HG02763 (cell line): Measurements from ENCODE around the gene PTPN7.
"Not testable (repeated sequence)": the region's sequence is repeated elsewhere in the genome, so short reads cannot be mapped to it uniquely, and the experiment has no call there.

ENCODE experiments used
- ATAC-seq: cut with Tn5 transposase; IDR thresholded peaks from one replicate; pipeline ENCODE4 v1.9.1; 2021; ENCODE audit warnings: mild to moderate bottlenecking, moderate library complexity; ENCODE audit not compliant: unreplicated experiment

The PTPN7 gene

DNA sequence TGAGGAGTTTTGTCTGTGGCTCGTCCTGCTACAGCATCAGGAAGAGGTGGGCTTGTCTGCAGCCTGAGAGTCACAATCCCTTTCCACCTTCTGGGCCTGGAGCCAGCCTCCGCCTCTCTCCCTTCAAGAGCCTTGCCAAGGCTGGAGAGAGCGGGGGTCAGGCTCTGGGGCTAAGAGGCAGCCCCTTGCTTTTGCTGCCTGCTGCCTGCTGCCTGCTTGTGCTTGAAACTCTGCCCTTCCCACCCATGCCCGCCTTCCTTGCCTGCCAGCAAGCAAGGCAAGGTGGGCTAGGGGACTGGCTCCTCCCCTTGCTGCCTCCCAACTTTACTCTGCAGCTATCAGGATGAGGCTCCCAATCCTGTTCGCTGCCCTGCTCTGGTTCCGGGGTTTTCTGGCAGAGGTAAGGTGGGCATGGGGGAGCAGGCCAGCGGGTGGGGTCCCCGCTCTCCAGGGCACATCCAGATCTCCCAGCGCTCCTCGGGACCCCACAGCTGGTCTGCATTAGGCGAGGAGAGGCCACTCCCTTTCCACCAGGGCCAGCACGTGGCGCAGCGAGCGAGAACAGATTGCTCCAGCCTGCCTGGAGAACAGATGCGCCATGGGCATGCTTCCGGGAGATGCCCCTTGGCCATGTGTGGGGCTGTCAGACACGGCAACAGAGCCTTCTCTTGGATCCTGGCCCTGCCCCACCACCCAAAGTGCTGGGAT, 7.5 kb upstream of the PTPN7 start:
- ATAC-seq = no peak

DNA sequence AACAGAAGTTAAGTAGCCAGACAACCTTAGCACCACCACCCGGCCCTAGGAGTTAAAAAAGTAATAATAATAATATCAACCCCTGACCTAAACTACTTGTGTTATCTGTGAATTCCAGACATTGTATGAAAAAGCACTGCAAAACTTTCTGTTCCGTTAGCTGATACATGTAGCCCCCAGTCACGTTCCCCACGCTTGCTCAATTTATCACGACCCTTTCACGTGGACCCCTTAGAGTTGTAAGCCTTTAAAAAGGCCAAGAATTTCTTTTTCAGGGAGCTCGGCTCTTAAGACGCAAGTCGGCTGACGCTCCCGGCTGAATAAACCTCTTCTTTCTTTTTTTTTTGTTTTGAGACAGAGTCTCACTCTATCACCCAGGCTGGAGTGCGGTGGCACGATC, 6.7 kb upstream of the PTPN7 start:
- ATAC-seq = not testable (repeated sequence)

DNA sequence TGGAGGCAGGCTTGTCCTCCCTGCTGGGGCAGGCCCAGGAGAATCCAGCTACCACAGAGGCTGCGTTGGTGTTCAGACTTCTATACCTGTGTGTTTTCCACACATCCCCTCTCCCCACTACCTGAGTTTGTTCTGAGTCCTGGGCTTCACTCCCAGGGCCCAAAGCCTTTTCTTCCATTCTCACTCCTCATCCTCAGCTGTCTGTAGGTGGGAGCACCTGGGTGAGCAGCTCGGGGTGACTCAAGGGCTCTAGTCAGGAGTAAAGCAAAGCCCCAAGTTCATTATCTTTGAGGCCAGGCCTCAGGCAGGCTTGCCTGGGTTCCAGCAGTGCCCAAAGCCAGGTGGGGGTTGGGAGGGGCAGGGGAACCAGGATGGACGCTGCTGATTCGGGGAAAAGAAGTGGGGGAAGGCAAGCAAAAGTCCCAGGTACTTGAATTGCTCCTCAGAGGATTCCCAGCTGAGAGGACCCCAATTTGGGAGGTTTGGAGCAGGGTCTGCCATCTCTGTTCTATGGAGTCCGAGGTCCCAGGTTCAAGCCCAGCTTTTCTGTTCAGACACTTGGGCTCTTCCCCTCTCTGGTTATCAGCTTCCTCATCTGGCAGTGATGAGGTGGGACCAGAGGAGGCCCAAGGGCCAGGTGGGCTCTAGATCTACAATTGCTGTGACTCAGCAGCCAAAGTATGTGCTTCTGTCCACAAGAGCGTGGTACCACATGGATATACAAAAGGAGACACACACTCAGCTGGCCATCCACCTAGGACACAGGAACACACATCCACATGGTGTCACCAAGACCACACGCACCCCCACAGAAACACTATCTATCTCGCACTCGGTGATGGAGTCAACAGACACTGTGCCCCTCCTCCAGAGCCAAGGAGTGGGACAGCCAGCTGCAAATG, 5.8 kb upstream of the PTPN7 start:
- no peak for ATAC-seq

DNA sequence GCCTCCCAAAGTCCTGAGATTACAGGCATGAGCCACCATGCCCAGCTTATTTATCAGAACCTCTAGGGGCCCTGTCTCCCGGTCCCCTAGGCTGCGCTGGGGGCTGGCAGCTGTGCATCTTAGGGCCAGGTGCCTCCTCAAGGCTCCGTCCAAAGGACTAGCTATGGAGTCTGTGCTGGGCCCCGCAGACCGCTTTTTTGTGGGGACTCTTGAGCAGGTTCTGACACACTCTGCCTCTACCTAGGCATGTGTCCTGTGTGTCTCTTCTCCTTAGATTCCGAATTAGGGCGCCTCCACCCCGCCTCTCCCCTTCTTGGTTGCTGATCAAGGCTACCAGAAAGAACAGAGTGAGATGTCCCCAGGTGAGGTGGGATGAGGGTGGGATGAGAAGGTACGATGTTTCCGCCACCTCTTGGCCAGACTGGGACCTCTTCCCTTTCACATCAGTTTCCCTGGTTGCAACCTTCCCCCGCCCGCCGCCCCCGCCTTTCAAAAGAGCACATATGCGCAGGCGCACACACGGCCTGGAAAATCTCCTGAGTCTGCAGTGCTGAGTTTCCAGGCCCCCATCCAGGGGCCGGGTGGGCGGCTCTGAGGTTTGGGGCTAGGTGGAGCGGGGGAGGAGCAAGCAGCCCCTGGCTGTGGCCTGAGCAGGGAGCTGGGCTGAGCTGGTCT, 5.0 kb upstream of the PTPN7 start:
- ATAC-seq = no peak

DNA sequence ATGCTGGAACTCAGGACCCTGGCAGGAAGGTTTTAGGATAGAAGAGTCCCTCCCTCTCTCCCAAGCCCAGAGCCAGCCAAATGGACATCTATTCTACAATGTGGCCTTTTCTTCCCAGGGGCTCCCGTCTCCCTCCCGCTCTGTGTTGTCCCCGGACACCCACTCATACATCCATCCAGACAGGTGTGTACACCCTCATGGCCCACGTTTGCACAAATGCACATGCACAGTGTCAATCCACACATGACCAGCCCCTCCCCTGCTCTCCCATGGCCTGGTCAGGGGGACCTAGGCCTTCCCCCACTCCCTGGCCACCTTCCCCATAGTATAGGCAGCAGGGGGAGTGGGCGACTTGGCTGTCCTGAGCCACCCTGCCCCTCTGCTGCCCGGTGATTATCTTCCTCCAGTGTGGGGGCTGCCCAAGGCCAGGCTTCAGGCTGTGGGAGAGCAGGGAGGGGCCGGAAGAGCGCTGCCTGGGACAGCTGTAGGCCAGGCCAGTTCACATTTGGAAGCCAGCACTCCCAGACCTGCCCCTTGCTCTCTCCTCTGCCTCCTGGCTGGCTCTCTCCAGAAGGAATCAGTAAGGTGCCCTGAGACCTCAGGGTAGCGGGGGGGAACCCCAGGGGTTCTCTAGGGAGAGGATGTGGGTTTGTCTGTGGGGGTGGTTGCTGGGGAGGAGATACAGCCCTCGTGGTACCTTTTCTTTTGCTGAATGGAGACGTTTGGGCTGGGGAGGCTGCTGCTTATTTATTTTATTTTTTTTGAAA, 4.1 kb upstream of the PTPN7 start:
- ATAC-seq = peak; percentile 31

GRCh38 chr1:202163281-202164270, 3.2 kb upstream of the PTPN7 start:
- no peak for ATAC-seq

DNA sequence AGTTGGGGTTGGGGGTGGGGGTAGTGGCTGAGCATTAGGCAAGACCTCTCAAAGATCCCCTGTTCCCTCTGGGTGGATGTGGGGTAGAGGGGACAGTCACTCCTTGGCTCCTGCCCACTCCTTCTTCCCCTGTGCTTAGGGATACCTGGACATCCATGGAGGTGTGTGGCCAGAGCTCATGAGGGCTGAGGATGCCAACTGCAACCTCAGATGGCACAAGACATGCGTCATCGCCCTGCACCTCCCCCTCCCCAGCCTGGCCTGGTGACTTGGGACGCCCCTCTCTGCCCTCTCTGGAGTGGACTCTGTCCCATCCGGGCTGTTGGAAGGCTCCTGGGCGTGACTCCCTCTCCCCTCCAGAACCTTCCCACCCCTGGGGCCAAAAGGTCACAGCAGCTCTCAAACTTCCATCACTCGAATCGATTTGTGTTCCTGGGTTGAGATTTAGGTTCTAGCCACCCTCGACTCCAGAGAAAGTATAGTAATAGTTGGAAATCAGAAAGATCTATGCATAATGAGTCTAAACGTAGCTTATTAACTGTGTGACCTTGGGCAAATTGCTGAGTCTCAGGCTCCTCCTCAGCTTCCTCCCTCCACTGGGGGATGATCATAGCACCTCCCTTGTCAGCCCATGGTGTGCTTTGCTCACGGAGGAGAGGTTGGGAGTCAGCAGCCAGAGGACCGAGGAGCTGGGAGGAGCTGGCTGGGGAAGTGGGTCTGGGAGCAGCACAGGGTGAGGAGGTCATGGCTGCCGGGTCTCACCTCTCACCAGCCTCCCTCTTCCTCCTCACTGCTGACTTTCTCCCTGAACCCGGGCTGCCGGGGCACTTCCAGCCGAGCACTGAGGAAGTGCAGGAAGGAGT, 2.2 kb upstream of the PTPN7 start:
- no peak for ATAC-seq

DNA sequence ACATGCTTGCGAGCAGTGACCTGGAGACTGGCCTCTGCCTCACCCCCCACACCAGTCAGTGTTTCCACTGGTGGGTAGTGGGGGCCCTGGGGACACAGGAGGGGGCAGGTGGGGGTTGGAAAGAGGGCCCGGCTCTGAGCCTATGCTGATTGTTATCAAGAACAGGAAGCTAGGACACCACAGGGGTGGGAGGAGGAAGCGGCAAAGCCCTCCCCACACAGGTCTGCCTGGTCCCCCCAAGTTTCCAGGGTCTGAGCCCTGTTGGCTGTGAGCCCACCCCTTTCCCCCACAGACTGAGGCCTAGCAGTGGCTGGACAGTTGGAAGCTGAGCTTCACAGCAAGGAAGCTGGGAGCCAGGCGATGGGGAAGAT, 1.6 kb upstream of the PTPN7 start:
- ATAC-seq = peak; percentile 36

- no peak for ATAC-seq
Measured at GRCh38 chr1:202161151-202162046, 997 bp upstream of the PTPN7 start.

DNA sequence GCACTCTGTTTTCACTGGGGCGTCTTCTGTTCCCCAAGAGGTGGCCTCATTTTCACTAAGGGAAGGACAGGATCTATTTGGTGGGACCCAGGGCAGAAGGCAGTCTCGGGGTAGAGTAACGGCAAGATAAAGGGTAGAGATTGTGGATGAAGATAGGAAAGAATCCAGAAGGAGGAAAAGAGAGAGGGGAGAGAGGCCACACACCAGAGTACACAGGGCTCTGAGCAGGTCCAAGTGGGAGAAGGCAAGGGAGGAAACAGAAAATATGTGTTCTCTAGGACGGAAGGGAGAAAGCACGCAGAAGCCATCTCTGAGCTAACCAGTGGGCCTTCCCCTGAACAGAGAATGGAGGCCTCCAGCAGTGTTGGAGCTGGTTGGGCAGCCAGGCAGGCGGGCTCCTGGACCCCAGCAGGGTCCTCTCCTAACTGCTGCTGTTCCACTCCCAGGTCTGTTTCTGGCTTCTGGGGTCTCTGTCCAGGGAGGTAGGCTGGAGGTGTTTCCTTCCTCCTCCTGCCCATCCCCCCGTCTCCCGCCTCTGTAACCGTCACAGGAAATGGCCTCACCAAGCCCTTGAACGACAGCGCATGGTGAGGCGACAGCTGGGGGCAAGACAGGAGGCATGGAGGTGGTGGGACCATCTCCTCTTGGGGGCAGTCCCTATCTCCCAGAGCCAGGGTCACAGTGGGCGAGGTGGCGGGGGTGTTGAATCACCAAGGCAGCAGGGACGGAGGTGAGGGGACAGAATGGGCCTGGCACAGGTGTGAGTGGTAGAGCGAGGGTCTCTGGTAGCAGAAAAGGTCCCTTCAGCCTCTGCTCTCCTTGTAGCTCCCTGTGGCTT, 649 bp downstream of the PTPN7 start:
- no peak for ATAC-seq

DNA sequence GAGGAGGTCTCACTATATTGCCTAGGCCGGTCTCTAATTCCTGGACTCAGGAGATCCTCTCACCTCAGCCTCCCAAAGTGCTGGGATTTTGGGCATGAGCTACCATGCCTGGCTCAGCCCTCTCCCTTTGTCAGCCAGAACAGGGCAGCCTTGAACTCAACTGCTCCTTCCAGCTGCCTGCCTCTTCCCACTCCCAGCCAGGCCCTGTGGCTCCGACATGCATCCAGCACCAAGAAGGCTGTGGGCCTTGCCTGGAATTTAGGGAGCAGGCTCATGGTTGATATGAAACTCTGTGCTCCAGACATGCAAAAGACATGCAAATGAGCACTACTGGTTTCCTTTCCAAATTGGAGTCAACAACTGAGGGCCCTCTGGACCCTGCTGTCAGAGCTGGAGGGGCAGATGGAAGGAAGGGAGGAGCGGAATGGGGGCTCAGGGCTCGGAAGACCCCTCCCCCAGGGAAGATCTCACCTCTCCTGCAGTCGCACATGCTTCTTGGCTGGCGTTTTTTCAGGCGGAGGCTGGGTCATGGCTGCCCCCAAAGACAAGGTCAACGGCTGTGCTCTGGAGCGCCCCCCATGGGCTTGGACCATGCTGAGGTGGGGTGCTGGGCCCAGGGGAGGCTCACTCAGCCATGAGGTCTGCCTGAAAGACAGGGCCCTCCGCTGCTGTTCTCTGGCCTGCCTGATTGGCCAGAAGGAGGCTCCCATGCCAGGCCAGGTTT, 1.4 kb downstream of the PTPN7 start:
- ATAC-seq = no peak

GRCh38 chr1:202157945-202158344, 2.5 kb downstream of the PTPN7 start:
- ATAC-seq = no peak

DNA sequence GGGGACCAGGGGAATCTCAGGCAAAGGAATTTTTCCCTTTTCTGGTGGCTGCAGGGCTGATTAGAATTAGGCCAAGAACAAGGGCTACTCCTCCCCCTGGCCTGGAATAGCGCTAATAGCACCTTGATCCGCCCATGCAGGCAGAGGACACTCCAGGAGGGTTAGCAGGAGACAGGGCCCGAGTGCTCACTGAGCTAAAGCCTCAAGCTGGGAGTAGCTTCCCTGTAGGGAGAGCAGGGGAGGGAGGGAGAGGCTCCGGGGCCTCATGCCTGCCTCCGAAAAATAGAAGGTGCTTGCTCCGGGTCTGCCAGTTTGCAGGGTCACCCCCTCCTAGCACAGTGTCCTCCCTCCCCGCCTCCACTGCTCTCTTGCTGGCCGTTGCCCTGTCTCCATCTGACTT, 3.8 kb downstream of the PTPN7 start:
- no peak for ATAC-seq

DNA sequence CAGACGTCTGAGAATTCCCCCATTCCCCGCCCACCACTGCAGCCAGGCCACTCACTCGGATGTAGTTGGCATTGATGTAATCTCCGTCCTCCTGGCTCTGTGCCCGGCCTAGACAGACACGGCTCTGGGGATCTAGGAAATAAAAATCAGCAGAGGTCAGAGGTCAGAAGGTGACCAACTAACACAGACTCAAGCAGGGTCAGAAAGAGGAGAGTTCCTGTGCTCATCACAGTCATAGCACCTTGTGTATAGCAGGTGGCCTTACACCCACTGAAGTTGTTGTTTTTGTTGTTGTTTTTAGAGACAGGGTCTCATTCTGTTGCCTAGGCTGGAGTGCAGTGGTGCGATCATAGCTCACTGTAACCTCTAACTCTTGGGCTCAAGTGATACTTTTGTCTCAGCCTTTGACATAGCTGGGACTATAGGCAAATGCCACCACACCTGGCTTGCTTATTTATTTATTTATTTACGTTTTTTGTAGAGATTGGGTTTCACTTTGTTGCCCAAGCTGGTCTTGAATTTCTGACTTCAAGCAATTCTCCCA, 4.9 kb downstream of the PTPN7 start:
- ATAC-seq = no peak

GRCh38 chr1:202154766-202155477, 5.5 kb downstream of the PTPN7 start:
- no peak for ATAC-seq
